ENCODE measurements around the gene PGM5.

DNA sequence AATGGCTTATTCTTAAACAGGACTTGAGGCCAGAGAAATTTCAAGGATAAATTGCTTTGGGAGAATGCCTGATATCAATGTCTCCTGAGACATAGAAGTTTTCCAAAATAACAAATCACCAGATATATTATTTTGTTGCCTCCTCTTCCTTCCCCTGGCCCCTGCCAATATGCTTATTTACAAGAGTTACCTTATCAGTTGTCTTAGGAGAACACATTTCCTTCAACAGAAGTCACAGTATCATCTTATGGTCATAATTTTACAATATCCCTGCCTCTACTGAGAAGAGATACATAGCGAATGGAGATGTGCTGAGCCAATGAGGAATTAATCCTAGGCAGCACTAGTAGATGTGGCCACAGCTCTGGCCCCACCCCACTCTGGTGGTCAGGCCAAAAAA lies 141.2 kb downstream of the PGM5 start:
- TF ChIP-seq POLR2A (IDR thresholded peaks at IDR 0.05): no peak
- TF ChIP-seq, protein P1, sequence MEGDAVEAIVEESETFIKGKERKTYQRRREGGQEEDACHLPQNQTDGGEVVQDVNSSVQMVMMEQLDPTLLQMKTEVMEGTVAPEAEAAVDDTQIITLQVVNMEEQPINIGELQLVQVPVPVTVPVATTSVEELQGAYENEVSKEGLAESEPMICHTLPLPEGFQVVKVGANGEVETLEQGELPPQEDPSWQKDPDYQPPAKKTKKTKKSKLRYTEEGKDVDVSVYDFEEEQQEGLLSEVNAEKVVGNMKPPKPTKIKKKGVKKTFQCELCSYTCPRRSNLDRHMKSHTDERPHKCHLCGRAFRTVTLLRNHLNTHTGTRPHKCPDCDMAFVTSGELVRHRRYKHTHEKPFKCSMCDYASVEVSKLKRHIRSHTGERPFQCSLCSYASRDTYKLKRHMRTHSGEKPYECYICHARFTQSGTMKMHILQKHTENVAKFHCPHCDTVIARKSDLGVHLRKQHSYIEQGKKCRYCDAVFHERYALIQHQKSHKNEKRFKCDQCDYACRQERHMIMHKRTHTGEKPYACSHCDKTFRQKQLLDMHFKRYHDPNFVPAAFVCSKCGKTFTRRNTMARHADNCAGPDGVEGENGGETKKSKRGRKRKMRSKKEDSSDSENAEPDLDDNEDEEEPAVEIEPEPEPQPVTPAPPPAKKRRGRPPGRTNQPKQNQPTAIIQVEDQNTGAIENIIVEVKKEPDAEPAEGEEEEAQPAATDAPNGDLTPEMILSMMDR (IDR thresholded peaks at IDR 0.05): no peak
